WTC11 (cell line): ENCODE results near the gene KNL1.

ENCODE experiments used
- CTCF ChIP-seq: fragments of 200-600 bp; IDR thresholded peaks from 2 replicates; pipeline ENCODE4 v1.8.0; 2022; ENCODE audit warnings: antibody characterized with exemption
- FOXP1 ChIP-seq: sonication (generic); formaldehyde crosslinking; IDR thresholded peaks from 2 replicates; pipeline ENCODE4 v1.8.0; 2022; ENCODE audit warnings: missing genetic modification reagents, mild to moderate bottlenecking, moderate library complexity, borderline replicate concordance
- NR2C2 ChIP-seq: sonication (generic); formaldehyde crosslinking; IDR thresholded peaks from 2 replicates; pipeline ENCODE4 v1.8.0; 2022; ENCODE audit warnings: mild to moderate bottlenecking, missing genetic modification reagents
- TP53 ChIP-seq: sonication (generic); formaldehyde crosslinking; IDR thresholded peaks from 2 replicates; pipeline ENCODE4 v1.8.1; 2023; ENCODE audit warnings: mild to moderate bottlenecking, missing genetic modification reagents
- ZNF263 ChIP-seq: sonication (generic); formaldehyde crosslinking; IDR thresholded peaks from 2 replicates; pipeline ENCODE4 v1.8.1; 2022; ENCODE audit warnings: low read depth, mild to moderate bottlenecking, moderate library complexity, missing genetic modification reagents
- ZNF532 ChIP-seq: fragments of 250-450 bp; sonication (Bioruptor Pico); IDR thresholded peaks from 2 replicates; pipeline ENCODE4 v1.9.0; 2021; ENCODE audit warnings: mild to moderate bottlenecking, borderline replicate concordance

GRCh38 chr15:40664909-40665308 is 70.9 kb downstream of the KNL1 start:
- no peak for TF ChIP-seq ZNF263
- no peak for TF ChIP-seq ZNF532 (CRISPR knock-in tag)
- no peak for TF ChIP-seq CTCF
- no peak for TF ChIP-seq TP53 (CRISPR knock-in tag)
- no peak for TF ChIP-seq FOXP1 (CRISPR knock-in tag)
- no peak for TF ChIP-seq NR2C2 (CRISPR knock-in tag)
